Mucosa of descending colon (tissue), 3 donors: ENCODE measurements around the gene ARNT2. TPM values are rescaled to one million over a fixed set of nuclear protein-coding genes. Genes with fewer than 3 reads are reported as not detected.
"Not testable (repeated sequence)": the region's sequence is repeated elsewhere in the genome, so short reads cannot be mapped to it uniquely, and the experiment has no call there.

Source experiments
- ATAC-seq: fragments of 200-7000 bp; cut with Tn5 transposase; one replicate; pipeline ENCODE4 v1.9.1; 2020; ENCODE audit warnings: mild to moderate bottlenecking, moderate library complexity
- DNase-seq, 3 donors: peaks; one replicate each; pipeline ENCODE4 v3.0.0-alpha.2; 2020
- H3K36me3 ChIP-seq: fragments of 200-600 bp; one replicate; pipeline ENCODE4 v1.8.0; 2021; ENCODE audit warnings: low read depth, mild to moderate bottlenecking
- H3K4me1 ChIP-seq: fragments of 200-600 bp; one replicate; pipeline ENCODE4 v1.8.0; 2021; ENCODE audit warnings: low read depth, mild to moderate bottlenecking
- H3K4me3 ChIP-seq: fragments of 200-600 bp; one replicate; pipeline ENCODE4 v1.8.0; 2021; ENCODE audit warnings: mild to moderate bottlenecking
- H3K9me3 ChIP-seq: fragments of 200-600 bp; one replicate; pipeline ENCODE4 v1.8.0; 2021; ENCODE audit warnings: mild to moderate bottlenecking
- CTCF ChIP-seq: fragments of 200-600 bp; IDR thresholded peaks from one replicate; pipeline ENCODE4 v1.8.0; 2022; ENCODE audit warnings: antibody characterized with exemption, mild to moderate bottlenecking
- intact Hi-C, 2 donors: fragments of 100-400 bp; cut with DNase I in 1 of 2; cut with micrococcal nuclease in 1 of 2; formaldehyde crosslinking; loops; one replicate each; pipeline versions ENCODE4 v1.11.0 to v1.11.1; 2022; cut with DNase I, micrococcal nuclease
- total RNA-seq, 3 donors: library from RNA; stranded (reverse); fragmentation: NEBNext Ultra II Directional in 2 of 3; extraction: Animal tissue kit (Norgen Biotek cat#: 25700) in 2 of 3; gene quantifications; one replicate each; pipeline versions ENCODE4 v1.2.1 to v1.2.4, GENCODE V29; 2021 to 2023
- donor health status: DM: no; HTN: no; CAD: no; lungs with moderate emphysema.
- donor health status: DM: no; HTN: no; CAD: no.
- donor health status: DM: no; HTN: yes; CAD: no.

The ARNT2 gene
- total RNA-seq, 3 donors from 2014 or later, result 2.8 to 11.1 (median 3.2) TPM

- no peaks in the 10 kb centered on the region for H3K4me1 ChIP-seq
- H3K4me3 ChIP-seq, result no peak overlapping the region
- no peaks in the 10 kb centered on the region for H3K36me3 ChIP-seq
- no peak for DNase-seq
- no peak for TF ChIP-seq CTCF
- no peak for ATAC-seq
- intact Hi-C loops, result no loop called here
- H3K9me3 ChIP-seq, result no peaks in the 10 kb centered on the region
Measured at GRCh38 chr15:80509800-80510199, 105.6 kb downstream of the ARNT2 start.

- DNase-seq, intact Hi-C loops, ATAC-seq, H3K36me3 ChIP-seq, H3K4me3 ChIP-seq, H3K9me3 ChIP-seq, H3K4me1 ChIP-seq: not testable (repeated sequence)
Measured at GRCh38 chr15:80510985-80511384, 106.8 kb downstream of the ARNT2 start.

DNA sequence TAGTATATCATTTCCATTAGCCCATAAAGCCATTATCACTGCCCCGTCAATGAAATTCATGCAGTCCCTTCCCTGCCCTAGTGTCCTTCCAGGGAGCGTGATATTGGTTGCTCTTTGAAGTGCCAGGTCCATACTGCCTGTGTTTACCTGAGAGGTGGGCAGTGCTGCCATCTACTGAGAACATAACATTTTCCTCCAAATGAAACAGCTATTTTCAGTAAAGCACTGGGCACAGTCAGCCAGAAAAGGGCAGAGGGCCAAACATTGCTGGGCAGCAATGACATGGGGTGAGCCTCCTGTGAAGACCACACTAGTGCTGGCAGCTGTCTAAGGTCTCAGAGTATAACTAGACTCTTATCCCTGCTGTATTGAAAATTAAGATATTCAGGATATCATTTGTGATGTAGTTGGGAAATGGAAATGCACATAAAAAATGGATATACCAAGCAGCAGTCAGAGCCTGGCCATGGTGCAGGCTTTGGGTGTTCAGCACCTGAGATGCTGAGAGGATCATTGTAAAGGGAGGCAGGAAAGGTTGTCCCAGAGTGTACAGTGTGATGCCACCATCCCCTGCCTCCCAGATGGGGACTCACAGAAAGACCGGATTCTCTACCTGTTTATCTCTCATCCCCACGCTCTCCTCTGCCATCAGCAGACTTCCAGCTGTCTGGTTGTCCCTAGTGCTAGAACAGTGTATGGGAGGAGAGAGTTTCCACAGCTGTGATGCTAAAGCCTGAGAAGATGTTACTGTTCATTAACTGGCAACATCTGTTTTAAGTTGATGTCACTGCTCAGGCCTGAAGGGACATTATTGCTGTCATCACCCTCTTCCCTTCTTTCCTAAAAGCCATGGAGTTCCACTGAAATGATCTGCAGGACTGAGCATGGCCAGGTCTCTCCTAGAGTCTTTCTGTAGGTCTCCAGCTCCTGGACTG lies 108.8 kb downstream of the ARNT2 start:
- ATAC-seq (no peak), DNase-seq (no peak)
- Histone ChIP-seq H3K9me3 (no peaks in the 10 kb centered on the region), H3K36me3 (no peaks in the 10 kb centered on the region), H3K4me1 (no peaks in the 10 kb centered on the region), H3K4me3 (no peak overlapping the region)
- intact Hi-C loops, result no loop called here
- TF ChIP-seq CTCF, result no peak

GRCh38 chr15:80514071-80514780 lies 110.0 kb downstream of the ARNT2 start:
- ATAC-seq (no peak), DNase-seq (no peak)
- H3K4me3 ChIP-seq, result no peak overlapping the region
- no peaks in the 10 kb centered on the region for H3K36me3 ChIP-seq
- H3K4me1 ChIP-seq, result no peaks in the 10 kb centered on the region
- H3K9me3 ChIP-seq, result no peaks in the 10 kb centered on the region
- no peak for TF ChIP-seq CTCF
- intact Hi-C loops, result no loop called here

DNA sequence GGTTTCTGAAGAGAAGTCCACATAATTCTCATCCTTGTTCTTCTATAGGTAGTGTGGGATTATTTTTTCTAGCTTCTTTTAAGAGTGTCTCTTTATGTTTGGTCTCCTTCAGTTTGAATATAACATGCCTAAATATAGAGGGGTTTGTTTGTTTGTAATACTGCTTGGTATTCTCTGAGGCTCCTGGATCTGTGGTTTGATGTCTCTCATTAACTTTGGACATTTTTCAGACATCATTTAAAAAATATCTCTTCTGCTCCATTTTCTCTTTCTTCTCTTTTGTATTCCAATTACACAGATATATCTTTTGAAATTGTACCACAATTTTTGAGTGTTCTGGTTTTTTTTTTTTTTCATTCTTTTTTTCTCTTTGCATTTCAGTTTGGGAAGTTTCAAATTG lies 113.1 kb downstream of the ARNT2 start:
- H3K9me3 ChIP-seq, result no peaks in the 10 kb centered on the region
- H3K36me3 ChIP-seq, result no peaks in the 10 kb centered on the region
- intact Hi-C loops, result no loop called here
- TF ChIP-seq CTCF, result no peak
- no peaks in the 10 kb centered on the region for H3K4me1 ChIP-seq
- no peak for DNase-seq
- no peak for ATAC-seq
- H3K4me3 ChIP-seq, result no peak overlapping the region

- no peaks in the 10 kb centered on the region for H3K9me3 ChIP-seq
- intact Hi-C loops, result no loop called here
- no peaks in the 10 kb centered on the region for H3K4me1 ChIP-seq
- ATAC-seq, result no peak
- TF ChIP-seq CTCF, result no peak
- H3K4me3 ChIP-seq, result no peak overlapping the region
- no peaks in the 10 kb centered on the region for H3K36me3 ChIP-seq
- DNase-seq, result no peak
Measured at GRCh38 chr15:80518522-80518921, 114.3 kb downstream of the ARNT2 start.
